K562 (cell line): Measurements from ENCODE around the gene SON. TPM values are rescaled to one million over a fixed set of nuclear protein-coding genes. Genes with fewer than 3 reads are reported as not detected.
A peak's percentile ranks its signal among the peaks of the same experiment; 100 is the strongest.

Source experiments
- BRCA1 ChIP-seq, 2 experiments: fragments of 450-650 bp in 1 of 2; sonication (generic) in 1 of 2; formaldehyde crosslinking in 1 of 2; IDR thresholded peaks; 2 replicates each; pipeline versions ENCODE4 v1.5.0 to v1.6.1; 2017 to 2020; ENCODE audit warnings: mild to moderate bottlenecking in 1 of 2, missing genetic modification reagents in 1 of 2
- CCAR2 ChIP-seq: fragments of 200-400 bp; formaldehyde crosslinking; IDR thresholded peaks from 2 replicates; pipeline ENCODE4 v1.6.1; 2017; ENCODE audit warnings: mild to moderate bottlenecking, low read depth, low read length
- DDX20 ChIP-seq: fragments of 450-650 bp; IDR thresholded peaks from 2 replicates; pipeline ENCODE4 v1.6.1; 2016; ENCODE audit warnings: missing genetic modification characterization, low read depth, mild to moderate bottlenecking, missing compliant biosample characterization, moderate library complexity
- EZH2 ChIP-seq: IDR thresholded peaks from 2 replicates; pipeline ENCODE4 v1.6.1; 2012; ENCODE audit warnings: low read depth, mild to moderate bottlenecking, inconsistent platforms, low read length, borderline replicate concordance
- GABPB2 ChIP-seq: fragments of 250-450 bp; sonication (Bioruptor Pico); conservative IDR thresholded peaks from 2 replicates; pipeline ENCODE4 v1.5.1; 2021; ENCODE audit warnings: mild to moderate bottlenecking
- IRF2 ChIP-seq: sonication (generic); formaldehyde crosslinking; IDR thresholded peaks from 2 replicates; pipeline ENCODE4 v1.8.1; 2022; ENCODE audit warnings: mild to moderate bottlenecking, missing genetic modification reagents
- MAZ ChIP-seq, 2 experiments: fragments of 450-650 bp in 1 of 2; sonication (generic) in 1 of 2; formaldehyde crosslinking; IDR thresholded peaks in 1 of 2; conservative IDR thresholded peaks in 1 of 2; 2 replicates each; pipeline versions ENCODE4 v1.4.0 to v1.5.0; 2020; ENCODE audit warnings: mild to moderate bottlenecking in 1 of 2, missing genetic modification reagents in 1 of 2
- NFYB ChIP-seq: IDR thresholded peaks from 2 replicates; pipeline ENCODE4 v1.6.1; 2011; ENCODE audit warnings: mild to moderate bottlenecking, moderate library complexity; ENCODE audit not compliant: insufficient read length; ENCODE audit errors: extremely low read depth
- PHF8 ChIP-seq: fragments of 200-600 bp; sonication (generic); IDR thresholded peaks from 2 replicates; pipeline ENCODE4 v1.6.1; 2012; ENCODE audit warnings: mixed run types, mild to moderate bottlenecking, inconsistent platforms, low read length, moderate library complexity, borderline replicate concordance
- POLR2AphosphoS5 ChIP-seq: IDR thresholded peaks from 2 replicates; pipeline ENCODE4 v1.6.1; 2011; ENCODE audit warnings: mild to moderate bottlenecking, low read depth, low read length, moderate library complexity; ENCODE audit not compliant: control insufficient read depth, insufficient read depth
- SP2 ChIP-seq: IDR thresholded peaks from 2 replicates; pipeline ENCODE4 v1.6.1; 2011; ENCODE audit warnings: mild to moderate bottlenecking, low read depth, low read length, moderate library complexity; ENCODE audit not compliant: poor library complexity, severe bottlenecking; ENCODE audit errors: extremely low read depth
- SUPT5H ChIP-seq: fragments of 450-650 bp; IDR thresholded peaks from 2 replicates; pipeline ENCODE4 v1.6.1; 2016
- TAF9B ChIP-seq: fragments of 450-650 bp; IDR thresholded peaks from 2 replicates; pipeline ENCODE4 v1.6.1; 2018; ENCODE audit warnings: mild to moderate bottlenecking; ENCODE audit not compliant: partially characterized antibody
- TCF7 ChIP-seq: sonication (generic); IDR thresholded peaks from 2 replicates; pipeline ENCODE4 v1.6.1; 2016; ENCODE audit warnings: antibody characterized with exemption, borderline replicate concordance
- TEAD4 ChIP-seq, 2 experiments: sonication (generic) in 1 of 2; formaldehyde crosslinking in 1 of 2; IDR thresholded peaks; 2 replicates each; pipeline versions ENCODE4 v1.6.1 to v1.8.0; 2012 to 2022; ENCODE audit warnings: borderline replicate concordance in 1 of 2, inconsistent platforms in 1 of 2, low read length in 1 of 2, mild to moderate bottlenecking in 1 of 2, missing genetic modification reagents in 1 of 2
- THRAP3 ChIP-seq: fragments of 450-650 bp; IDR thresholded peaks from 2 replicates; pipeline ENCODE4 v1.6.1; 2016; ENCODE audit warnings: mild to moderate bottlenecking, inconsistent platforms, borderline replicate concordance
- ZFP36 ChIP-seq: fragments of 150-350 bp; IDR thresholded peaks from 2 replicates; pipeline ENCODE4 v1.6.1; 2018; ENCODE audit warnings: low read length, low read depth; ENCODE audit not compliant: partially characterized antibody
- ZNF507 ChIP-seq: conservative IDR thresholded peaks from 2 replicates; pipeline ENCODE4 v1.6.1; 2017; ENCODE audit warnings: missing genetic modification characterization, missing compliant biosample characterization
- ZNF696 ChIP-seq: fragments of 250-450 bp; sonication (Bioruptor Pico); conservative IDR thresholded peaks from 2 replicates; pipeline ENCODE4 v1.4.0; 2020; ENCODE audit warnings: mild to moderate bottlenecking, moderate library complexity
- ZNF717 ChIP-seq: fragments of 250-450 bp; sonication (Bioruptor Pico); IDR thresholded peaks from 2 replicates; pipeline ENCODE4 v1.5.0; 2021
- ZSCAN29 ChIP-seq: fragments of 450-650 bp; IDR thresholded peaks from 2 replicates; pipeline ENCODE4 v1.6.1; 2017
- polyA plus RNA-seq, 8 experiments: library from polyadenylated mRNA; depleted of rRNA in 4 of 8; stranded (reverse) in 5 of 8; unstranded in 3 of 8; fragments of >200 nt; fragmentation: Nextera tagmentation in 2 of 8; fragmentation: Illumina TruSeq in 1 of 8; extraction: Ambion mirVana in 2 of 8; extraction: Trizol in 1 of 8; gene quantifications; 2 replicates each; pipeline versions ENCODE4 v1.2.1 to v1.2.3, GENCODE V29; 2011 to 2014; ENCODE audit warnings: inconsistent platforms in 1 of 8, missing spikeins in 1 of 8
- total RNA-seq, 7 experiments: library from RNA; depleted of rRNA in 6 of 7; stranded (reverse); fragments of >200 nt in 6 of 7; fragmentation: Illumina TruSeq in 2 of 7; extraction: Trizol in 2 of 7; gene quantifications; 2 replicates each; pipeline versions ENCODE4 v1.2.1 to v1.2.3, GENCODE V29; 2011 to 2021; ENCODE audit warnings: low replicate concordance in 1 of 7
- TF ChIP-seq, protein P1 (sequence below): sonication (generic); formaldehyde crosslinking; IDR thresholded peaks from 2 replicates; pipeline ENCODE4 v1.8.0; 2022; ENCODE audit warnings: mild to moderate bottlenecking, missing genetic modification reagents
- TF ChIP-seq, protein P2 (sequence below): fragments of 250-450 bp; sonication (Bioruptor Pico); IDR thresholded peaks from 2 replicates; pipeline ENCODE4 v1.5.0; 2021; ENCODE audit warnings: mild to moderate bottlenecking, borderline replicate concordance
- TF ChIP-seq, protein P3 (sequence below): IDR thresholded peaks from 3 replicates; pipeline ENCODE4 v1.6.1; 2011; ENCODE audit warnings: borderline replicate concordance, mild to moderate bottlenecking; ENCODE audit not compliant: insufficient read length, insufficient read depth

SON gene
- total and polyA plus RNA-seq, 9 of the 15 experiments (the other 6 are each of a cell fraction or from before 2014, with no cell fraction given) = 105 to 742 (median 187) TPM

DNA sequence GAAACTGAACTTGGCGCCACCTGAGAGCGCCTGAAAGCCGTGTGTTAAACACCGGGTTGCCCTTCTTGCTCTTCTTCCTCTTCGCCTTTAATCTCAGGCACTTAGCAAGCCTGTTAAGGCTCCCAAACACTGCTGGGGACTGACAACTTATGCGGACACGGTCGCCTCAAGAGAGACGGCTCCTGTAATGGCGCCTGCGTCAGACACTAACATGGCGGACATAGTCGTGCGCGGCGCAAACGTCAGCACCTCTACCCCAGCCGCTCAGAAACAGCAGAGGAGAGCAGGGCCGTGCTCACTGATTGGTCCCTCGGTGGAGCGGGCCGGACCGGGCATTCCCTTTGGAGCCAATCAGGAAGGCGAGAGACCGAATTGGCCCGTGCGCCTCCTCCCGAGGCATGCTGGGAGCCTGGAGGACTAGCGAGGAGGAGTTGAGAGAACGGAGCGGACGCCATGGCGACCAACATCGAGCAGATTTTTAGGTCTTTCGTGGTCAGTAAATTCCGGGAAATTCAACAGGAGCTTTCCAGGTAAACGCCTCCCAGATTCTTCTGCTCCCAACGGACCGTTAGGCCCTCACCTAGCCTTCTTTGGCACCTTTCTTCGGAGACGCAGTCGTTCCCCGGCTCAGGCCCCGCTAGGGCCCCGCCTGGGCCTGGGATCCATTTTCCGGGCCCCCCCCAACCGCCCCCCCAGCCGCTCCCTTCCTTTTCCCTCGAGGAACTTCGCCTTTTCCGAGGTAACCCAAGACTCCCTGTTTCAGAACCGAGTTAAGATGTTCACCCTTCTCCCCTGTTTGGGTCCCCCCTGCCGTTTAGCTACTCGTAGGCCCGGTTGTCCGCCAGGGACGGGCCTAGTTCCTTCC, at the start of gene SON (continued):
- TF ChIP-seq, protein P1, sequence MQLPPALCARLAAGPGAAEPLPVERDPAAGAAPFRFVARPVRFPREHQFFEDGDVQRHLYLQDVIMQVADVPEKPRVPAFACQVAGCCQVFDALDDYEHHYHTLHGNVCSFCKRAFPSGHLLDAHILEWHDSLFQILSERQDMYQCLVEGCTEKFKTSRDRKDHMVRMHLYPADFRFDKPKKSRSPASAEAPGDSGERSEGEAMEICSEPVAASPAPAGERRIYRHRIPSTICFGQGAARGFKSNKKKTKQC (CRISPR knock-in tag) = peak; percentile 47; the same call in 1 of the 2 replicates
- TF ChIP-seq ZFP36 = no peak
- TF ChIP-seq GABPB2 (CRISPR knock-in tag) = 0 out of 2 replicates have a peak, but pooled peaks have one; percentile 16
- no peak for TF ChIP-seq ZNF717
- TF ChIP-seq, protein P2, sequence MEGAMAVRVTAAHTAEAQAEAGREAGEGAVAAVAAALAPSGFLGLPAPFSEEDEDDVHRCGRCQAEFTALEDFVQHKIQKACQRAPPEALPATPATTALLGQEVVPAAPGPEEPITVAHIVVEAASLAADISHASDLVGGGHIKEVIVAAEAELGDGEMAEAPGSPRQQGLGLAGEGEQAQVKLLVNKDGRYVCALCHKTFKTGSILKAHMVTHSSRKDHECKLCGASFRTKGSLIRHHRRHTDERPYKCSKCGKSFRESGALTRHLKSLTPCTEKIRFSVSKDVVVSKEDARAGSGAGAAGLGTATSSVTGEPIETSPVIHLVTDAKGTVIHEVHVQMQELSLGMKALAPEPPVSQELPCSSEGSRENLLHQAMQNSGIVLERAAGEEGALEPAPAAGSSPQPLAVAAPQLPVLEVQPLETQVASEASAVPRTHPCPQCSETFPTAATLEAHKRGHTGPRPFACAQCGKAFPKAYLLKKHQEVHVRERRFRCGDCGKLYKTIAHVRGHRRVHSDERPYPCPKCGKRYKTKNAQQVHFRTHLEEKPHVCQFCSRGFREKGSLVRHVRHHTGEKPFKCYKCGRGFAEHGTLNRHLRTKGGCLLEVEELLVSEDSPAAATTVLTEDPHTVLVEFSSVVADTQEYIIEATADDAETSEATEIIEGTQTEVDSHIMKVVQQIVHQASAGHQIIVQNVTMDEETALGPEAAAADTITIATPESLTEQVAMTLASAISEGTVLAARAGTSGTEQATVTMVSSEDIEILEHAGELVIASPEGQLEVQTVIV (CRISPR knock-in tag) = no peak
- peak; percentile 66 for TF ChIP-seq TAF9B
- no peak for TF ChIP-seq EZH2
- TF ChIP-seq THRAP3 = no peak
- TF ChIP-seq TCF7 = 0 out of 2 replicates have a peak, but pooled peaks have one; percentile 9
- TF ChIP-seq SP2 = peak; percentile 44
- no peak for TF ChIP-seq CCAR2
- TF ChIP-seq POLR2AphosphoS5 = peak; percentile 93
- no peak for TF ChIP-seq ZSCAN29
- peak; percentile 95 for TF ChIP-seq PHF8
- no peak for TF ChIP-seq ZNF507 (tag)
- peak; percentile 97 for TF ChIP-seq NFYB
- peak; percentile 87 for TF ChIP-seq TEAD4 (IDR thresholded peaks at IDR 0.05; ENCODE audit: low read length)
- TF ChIP-seq TEAD4 (CRISPR knock-in tag; IDR thresholded peaks at IDR 0.05; ENCODE audit: borderline replicate concordance) = no peak
- peak; percentile 94 to 99; a peak in 3 of 4 replicates for TF ChIP-seq MAZ (CRISPR knock-in tag; conservative IDR thresholded peaks at IDR 0.05 in 1 of 2, IDR thresholded peaks at IDR 0.05 in 1 of 2)
- TF ChIP-seq DDX20 = no peak
- TF ChIP-seq, protein P3, sequence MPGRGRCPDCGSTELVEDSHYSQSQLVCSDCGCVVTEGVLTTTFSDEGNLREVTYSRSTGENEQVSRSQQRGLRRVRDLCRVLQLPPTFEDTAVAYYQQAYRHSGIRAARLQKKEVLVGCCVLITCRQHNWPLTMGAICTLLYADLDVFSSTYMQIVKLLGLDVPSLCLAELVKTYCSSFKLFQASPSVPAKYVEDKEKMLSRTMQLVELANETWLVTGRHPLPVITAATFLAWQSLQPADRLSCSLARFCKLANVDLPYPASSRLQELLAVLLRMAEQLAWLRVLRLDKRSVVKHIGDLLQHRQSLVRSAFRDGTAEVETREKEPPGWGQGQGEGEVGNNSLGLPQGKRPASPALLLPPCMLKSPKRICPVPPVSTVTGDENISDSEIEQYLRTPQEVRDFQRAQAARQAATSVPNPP = no peak
- TF ChIP-seq ZNF696 = no peak
- TF ChIP-seq SUPT5H = peak; percentile 95
- TF ChIP-seq IRF2 (CRISPR knock-in tag) = no peak
- no peak for TF ChIP-seq BRCA1 (IDR thresholded peaks at IDR 0.05)
- no peak for TF ChIP-seq BRCA1 (CRISPR knock-in tag; IDR thresholded peaks at IDR 0.05)
